Measurements from ENCODE around the gene OXGR1. TPM values are rescaled to one million over a fixed set of nuclear protein-coding genes. Genes with fewer than 3 reads are reported as not detected.

The OXGR1 gene
- total and polyA plus RNA-seq, 8 donors: 0.37 to 0.50 TPM; not detected in 6

- peaks cover 0 to 9% (median 1%) of the 10 kb centered on the region in 4 donors for H3K4me1 ChIP-seq
- no peak overlapping the region for H3K4me3 ChIP-seq
- no peak for DNase-seq
- H3K27ac ChIP-seq: no peak overlapping the region
- H3K36me3 ChIP-seq: no peaks in the 10 kb centered on the region
- WGBS, 5 donors: 44 to 66% (median 65%) methylated on average over 4 of the region's 4 CpGs
- intact Hi-C loops (cut with DNase I; ENCODE audit: low total_unique reads): no loop called here
- H3K9me3 ChIP-seq: no peaks in the 10 kb centered on the region
- H3K27me3 ChIP-seq: no peaks in the 10 kb centered on the region
- no peak for TF ChIP-seq POLR2A (IDR thresholded peaks at IDR 0.05)
- no peak for TF ChIP-seq CTCF (IDR thresholded peaks at IDR 0.05)
- no peak for TF ChIP-seq EP300 (IDR thresholded peaks at IDR 0.05)
- TF ChIP-seq POLR2AphosphoS5 (IDR thresholded peaks at IDR 0.05): no peak
Measured at GRCh38 chr13:97008643-97009042, 14.4 kb upstream of the OXGR1 start.

GRCh38 chr13:97005625-97006262, 11.5 kb upstream of the OXGR1 start:
- Histone ChIP-seq H3K27me3 (no peaks in the 10 kb centered on the region), H3K27ac (no peak overlapping the region), H3K36me3 (no peaks in the 10 kb centered on the region), H3K4me1 (peaks cover 0 to 9% (median 1%) of the 10 kb centered on the region in 4 donors), H3K4me3 (no peak overlapping the region), H3K9me3 (no peaks in the 10 kb centered on the region)
- intact Hi-C loops (cut with DNase I; ENCODE audit: low total_unique reads): no loop called here
- WGBS, 5 donors: 21 to 40% (median 28%) methylated on average over 1 of the region's 1 CpG
- DNase-seq: no peak
- TF ChIP-seq POLR2AphosphoS5 (IDR thresholded peaks at IDR 0.05) (no peak), CTCF (IDR thresholded peaks at IDR 0.05) (no peak), POLR2A (IDR thresholded peaks at IDR 0.05) (no peak), EP300 (IDR thresholded peaks at IDR 0.05) (no peak)

- Histone ChIP-seq H3K27me3 (no peaks in the 10 kb centered on the region), H3K9me3 (no peaks in the 10 kb centered on the region), H3K4me1 (peaks cover 0 to 9% (median 1%) of the 10 kb centered on the region in 4 donors), H3K27ac (no peak overlapping the region), H3K36me3 (no peaks in the 10 kb centered on the region), H3K4me3 (no peak overlapping the region)
- TF ChIP-seq POLR2A (IDR thresholded peaks at IDR 0.05) (no peak), EP300 (IDR thresholded peaks at IDR 0.05) (no peak), POLR2AphosphoS5 (IDR thresholded peaks at IDR 0.05) (no peak), CTCF (IDR thresholded peaks at IDR 0.05) (no peak)
- 39 to 80% (median 67%) methylated on average over 2 of the region's 2 CpGs for WGBS, 5 donors
- intact Hi-C loops (cut with DNase I; ENCODE audit: low total_unique reads): no loop called here
- no peak for DNase-seq
Measured at GRCh38 chr13:97004886-97005285, 10.6 kb upstream of the OXGR1 start.

- Histone ChIP-seq H3K9me3 (no peaks in the 10 kb centered on the region), H3K27me3 (no peaks in the 10 kb centered on the region), H3K4me1 (peaks cover 0 to 9% (median 1%) of the 10 kb centered on the region in 4 donors), H3K4me3 (no peak overlapping the region), H3K36me3 (no peaks in the 10 kb centered on the region), H3K27ac (no peak overlapping the region)
- intact Hi-C loops (cut with DNase I; ENCODE audit: low total_unique reads): no loop called here
- TF ChIP-seq POLR2AphosphoS5 (IDR thresholded peaks at IDR 0.05): no peak
- DNase-seq: no peak
- WGBS, 5 donors: 84 to 89% (median 86%) methylated on average over 9 of the region's 9 CpGs
Measured at GRCh38 chr13:97004096-97004876, 10.0 kb upstream of the OXGR1 start.

GRCh38 chr13:97003071-97003470, 8.8 kb upstream of the OXGR1 start:
- intact Hi-C loops (cut with DNase I; ENCODE audit: low total_unique reads): no loop called here
- H3K9me3 ChIP-seq: no peaks in the 10 kb centered on the region
- no peak for DNase-seq
- peaks cover 0 to 9% (median 1%) of the 10 kb centered on the region in 4 donors for H3K4me1 ChIP-seq
- H3K36me3 ChIP-seq: no peaks in the 10 kb centered on the region
- no peak overlapping the region for H3K4me3 ChIP-seq
- H3K27ac ChIP-seq: no peak overlapping the region
- 61 to 83% (median 73%) methylated on average over 2 of the region's 2 CpGs for WGBS, 5 donors
- no peak for TF ChIP-seq POLR2AphosphoS5 (IDR thresholded peaks at IDR 0.05)
- no peak for TF ChIP-seq CTCF (IDR thresholded peaks at IDR 0.05)
- no peak for TF ChIP-seq EP300 (IDR thresholded peaks at IDR 0.05)
- no peak for TF ChIP-seq POLR2A (IDR thresholded peaks at IDR 0.05)
- H3K27me3 ChIP-seq: no peaks in the 10 kb centered on the region

Measured in stomach (tissue), 9 donors.